RCC 7860 (cell line): ENCODE measurements around the gene MAFF.

Experiments used
- DNase-seq: peaks from one replicate; pipeline ENCODE4 v3.0.0-alpha.2; 2015; ENCODE audit warnings: low spot score
- FAIRE-seq: peaks from 2 replicates; lab custom pipeline; 2012; peaks lifted over from hg19 to GRCh38; lab: Jason Lieb, UNC

MAFF gene

DNA sequence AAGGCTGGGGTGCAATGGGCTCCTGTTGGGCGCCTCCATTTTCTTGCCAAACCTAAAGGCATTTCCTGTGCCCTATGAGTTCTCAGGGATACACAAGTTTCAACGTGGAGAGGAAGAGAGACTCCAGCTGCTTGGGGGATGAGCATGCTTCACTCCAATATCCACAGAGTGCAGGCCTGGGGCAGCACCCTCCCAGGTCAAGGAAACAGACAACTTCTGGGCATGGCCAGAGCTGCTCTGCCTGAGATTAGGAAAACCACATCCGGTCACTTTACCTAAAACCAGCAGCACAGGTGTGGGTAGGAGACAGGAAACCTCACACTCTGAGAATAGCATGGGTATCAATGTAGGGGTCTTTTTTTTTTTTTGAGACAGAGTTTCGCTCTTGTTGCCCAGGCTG, 42.3 kb downstream of the MAFF start:
- DNase-seq (no peak), FAIRE-seq (no peak)

DNA sequence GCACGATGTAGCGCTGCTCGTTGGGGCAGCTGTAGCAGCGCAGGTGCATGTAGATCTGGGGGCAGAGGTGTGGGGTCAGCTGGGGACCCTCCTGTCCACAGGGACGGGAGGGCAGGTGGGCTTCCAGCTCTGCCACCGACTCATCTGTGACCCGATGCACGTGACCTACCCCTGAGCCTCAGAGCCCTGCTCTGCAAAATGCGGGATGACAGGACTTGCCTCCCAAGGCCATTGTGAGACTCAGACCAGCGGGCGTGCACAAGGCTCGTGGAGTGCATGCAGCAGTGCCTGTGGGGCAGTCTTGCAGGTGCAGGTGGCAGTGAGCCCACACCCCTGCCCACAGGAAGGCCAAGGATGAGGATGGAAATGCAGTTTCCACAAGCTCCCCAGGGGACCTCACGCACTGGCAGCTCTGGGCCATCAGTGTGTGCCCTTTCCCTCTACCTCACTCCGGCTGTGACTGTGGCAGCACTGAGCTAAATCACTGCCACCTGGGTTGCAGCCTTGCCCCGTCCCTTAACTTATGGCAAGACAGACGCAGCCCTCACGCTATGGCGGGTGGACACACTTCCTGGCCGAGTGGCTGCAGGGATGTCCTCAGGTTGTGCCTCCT, 44.4 kb downstream of the MAFF start:
- DNase-seq: no peak

DNA sequence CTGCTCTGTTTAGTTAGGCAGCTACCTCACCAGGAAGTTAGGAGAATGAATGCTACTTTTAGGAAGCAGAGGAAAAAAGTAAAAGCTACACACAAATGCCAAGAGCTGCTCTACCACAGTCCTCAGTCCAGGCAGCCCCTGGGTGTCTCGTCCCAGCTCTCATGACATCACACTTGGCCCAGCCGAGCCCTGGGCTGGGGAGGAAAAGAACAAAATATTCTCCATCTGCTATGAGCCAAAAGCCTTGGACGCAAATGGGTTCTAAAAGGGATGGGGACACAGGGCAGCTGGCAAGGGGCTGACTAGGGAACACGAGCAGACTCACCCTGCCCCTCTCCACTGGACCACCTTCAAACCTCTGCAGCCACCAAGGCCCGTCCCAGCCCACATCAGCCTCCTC, 44.9 kb downstream of the MAFF start:
- no peak for DNase-seq
- FAIRE-seq: no peak

More for the DNA sequence above, 44.4 kb downstream of the MAFF start:
- no peak for FAIRE-seq

DNA sequence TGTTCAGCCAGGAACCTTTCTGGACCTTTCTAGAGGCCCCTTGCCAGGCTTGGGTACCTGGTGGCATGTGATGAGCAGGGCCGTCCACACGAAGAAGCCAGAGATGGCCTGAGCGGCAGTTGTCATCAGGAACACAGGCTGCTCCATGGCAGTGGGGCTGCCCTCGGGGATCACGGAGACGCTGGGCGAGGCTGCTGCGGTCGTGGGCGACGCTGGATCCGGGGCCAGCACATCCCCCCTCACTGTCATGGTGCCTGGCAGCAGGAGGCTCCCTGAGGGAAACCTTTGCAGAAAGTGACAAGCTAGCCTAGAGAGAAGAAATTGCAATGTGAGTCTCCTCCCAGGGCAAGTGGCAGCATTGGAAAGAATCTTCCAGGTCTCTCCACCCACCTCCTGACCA, 45.9 kb downstream of the MAFF start:
- FAIRE-seq (no peak), DNase-seq (no peak)

DNA sequence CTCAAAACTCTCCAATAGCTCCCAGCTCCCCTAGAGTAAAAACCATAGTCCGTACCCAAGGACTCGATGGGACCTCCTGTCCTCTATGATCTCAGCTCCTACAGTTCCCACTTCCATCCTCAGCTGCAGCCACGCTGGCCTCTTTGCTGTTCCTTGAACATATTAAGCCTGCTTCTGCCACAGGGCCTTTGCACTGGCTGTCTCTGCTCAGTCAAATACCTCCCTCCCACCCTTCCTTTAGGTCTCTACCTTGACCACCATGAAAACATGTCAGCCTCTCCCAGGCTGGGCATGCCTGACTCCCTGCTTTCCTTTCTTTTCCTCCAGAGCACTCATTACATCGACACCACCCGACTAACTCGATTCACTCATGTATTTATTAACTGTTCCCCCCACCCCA, 46.5 kb downstream of the MAFF start:
- FAIRE-seq (no peak), DNase-seq (no peak)

DNA sequence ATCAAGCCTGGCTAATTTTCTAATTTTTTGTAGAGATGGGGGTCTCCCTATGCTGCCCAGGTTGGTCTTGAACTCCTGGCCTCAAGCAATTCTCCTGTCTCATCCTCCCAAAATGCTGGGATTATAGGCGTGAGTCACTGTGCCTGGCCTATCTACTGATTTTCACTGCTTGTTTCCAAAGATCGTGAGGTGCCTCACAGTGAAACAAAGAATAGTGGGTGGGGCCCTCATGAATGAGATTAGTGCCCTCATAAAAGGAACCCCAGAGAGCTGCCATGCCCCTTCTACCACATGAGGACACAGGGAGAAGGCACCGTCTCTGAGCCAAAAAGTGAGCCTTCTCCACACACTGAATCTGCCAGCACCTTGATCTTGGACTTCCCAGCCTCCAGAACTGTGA, 47.5 kb downstream of the MAFF start:
- DNase-seq: no peak
- FAIRE-seq: no peak

DNA sequence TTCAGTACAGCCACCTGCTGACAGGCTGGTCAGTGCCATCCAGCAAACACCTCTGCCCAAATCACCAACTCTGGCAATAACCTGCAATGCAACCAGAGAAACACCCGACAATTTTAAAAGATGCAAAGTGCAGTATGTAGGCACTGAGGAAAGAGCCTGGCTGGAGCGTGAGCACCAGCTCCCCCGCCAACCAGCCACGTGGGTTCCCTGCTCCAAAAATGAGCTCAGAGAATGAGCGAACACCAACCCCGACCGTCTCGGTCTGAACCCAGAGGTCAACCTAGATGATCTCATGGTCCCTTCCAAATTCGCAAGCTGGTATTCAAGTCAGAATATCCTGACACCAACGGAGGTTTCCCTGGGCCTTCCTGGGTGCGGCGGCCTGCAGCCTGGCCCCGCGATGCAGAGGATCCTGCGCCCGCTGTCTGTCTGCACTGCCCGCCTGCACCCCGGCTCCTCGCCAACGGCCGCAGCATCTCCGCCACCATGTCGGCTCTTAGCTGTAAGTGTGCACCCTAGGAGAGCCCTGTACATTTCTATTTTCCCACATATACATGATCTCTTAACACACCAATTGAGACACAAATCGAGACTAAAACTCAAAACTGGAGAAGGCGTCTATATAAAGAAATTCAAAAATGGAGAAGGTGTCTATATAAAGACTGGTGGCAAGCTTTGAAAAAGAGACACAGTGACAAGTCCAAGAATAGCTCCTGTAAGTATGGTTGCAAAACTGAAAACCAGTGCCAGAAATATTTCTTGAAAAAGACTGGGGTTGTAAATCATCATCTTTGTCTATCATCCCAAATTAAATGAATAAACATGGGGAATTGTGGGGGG, 48.2 kb downstream of the MAFF start:
- FAIRE-seq (no peak), DNase-seq (no peak)

DNA sequence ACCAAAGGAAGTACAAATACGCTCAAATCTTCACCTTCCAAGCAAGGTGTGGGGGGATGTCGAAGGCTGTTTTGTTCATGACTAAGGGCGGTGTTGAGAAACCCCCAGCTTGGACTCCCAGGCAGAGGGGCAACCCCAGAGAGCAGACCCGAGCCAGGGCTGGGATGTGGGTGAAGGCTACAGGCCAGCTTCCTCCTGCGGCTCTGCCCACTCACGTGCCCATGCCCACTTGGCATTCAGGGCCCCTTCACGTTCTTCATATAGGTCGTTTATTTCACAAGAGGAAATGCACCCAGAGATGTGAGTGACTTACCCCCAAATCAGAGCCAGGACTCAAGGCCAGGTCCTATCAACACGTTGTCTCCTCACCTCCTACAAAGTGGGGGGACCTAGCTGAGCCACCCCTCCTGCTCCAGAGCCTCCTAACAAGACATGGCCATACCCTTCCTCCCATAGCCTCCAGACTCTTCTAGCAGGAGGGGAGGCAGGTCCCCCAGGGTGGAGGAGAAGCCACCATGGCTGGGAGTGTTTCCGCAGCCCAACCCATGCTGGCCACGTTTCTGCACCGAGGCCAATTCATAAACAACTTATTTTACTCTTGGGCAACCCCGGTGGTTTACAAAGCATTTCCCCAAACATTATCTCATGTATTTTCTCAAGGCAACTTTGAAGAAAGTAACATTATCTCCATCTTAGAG, 49.0 kb downstream of the MAFF start:
- FAIRE-seq: no peak
- DNase-seq: no peak

DNA sequence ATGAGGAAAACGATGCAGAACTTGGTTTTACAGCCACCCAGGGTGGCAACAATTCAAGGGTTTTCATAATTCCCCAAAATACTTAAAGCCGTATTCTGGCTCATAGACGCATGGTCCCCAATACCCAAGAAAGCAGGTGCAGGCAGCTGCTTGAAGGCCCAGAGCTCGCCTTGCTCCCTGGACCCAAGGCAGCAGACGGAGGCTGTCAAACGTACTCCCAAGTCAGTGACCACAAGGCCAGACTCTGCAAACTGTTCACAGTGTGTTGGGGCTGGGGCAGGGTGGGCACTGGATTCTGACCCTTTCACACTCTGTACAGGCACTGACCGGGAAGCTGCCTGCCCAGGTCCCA, 49.5 kb downstream of the MAFF start:
- FAIRE-seq (no peak), DNase-seq (no peak)

DNA sequence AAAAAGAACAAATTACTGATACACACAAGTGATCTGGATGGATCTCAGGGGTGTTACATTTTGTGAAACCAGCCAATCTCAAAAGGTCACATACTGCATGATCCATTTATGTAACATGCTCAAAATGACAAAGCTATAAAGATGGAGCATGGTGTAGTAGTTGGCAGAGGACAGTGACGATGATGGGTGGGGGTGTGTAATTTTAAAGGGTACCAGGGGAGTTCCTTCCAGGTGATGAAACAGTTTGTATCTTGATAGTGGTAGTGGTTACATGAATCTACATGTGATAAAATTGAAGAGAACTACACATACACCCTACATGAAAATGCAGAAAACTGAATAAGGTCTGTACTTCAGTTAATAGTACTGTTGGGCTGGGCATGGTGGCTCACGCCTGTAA, 53.9 kb downstream of the MAFF start:
- FAIRE-seq: no peak
- no peak for DNase-seq

DNA sequence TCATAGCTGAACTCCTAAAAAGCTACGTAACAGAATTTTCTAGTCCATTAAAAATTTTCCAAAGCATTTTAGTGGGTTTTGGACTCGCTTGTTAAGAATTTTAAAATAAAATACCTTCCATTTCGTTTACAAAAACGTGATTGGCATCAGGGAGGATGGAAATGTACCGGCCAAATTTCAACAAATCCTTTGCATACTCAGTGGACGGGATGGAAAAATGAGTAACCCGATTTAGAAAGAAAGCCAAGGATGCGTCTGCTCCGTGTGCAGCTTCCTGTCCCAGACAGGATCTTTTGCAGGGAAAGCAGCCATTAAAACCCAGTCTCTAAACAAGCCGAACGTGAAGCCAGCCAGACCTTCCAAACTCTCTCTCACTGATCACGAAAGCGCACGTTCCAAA, 55.4 kb downstream of the MAFF start:
- FAIRE-seq: no peak
- DNase-seq: no peak

DNA sequence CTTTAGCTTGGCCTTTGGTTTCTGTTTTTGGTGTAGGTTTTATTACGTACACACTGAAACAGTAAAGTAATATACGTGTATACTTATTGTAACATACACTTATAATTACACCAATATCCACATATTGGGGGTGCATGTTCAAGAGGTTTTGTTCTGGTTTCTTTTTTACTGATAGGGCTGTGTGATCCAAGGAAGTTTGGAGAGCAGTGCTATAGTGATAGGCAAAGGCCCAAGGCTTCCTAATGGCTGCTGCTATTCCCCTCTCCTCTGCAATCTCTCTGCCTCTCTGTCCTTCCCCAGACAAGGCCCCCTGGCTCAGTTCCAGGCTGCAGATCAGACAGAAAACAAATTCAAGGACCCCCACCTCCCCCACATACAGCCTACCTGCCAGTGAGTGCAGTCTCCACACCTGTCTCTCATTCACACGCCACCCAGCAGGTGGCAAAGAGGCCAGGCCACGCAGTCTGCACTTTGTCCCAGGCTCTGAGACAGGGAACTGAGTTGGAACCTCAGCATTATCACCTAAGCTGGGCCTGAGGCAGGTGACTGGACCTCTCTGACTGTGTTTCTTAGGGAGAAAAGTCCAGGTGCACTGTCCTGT, 56.0 kb downstream of the MAFF start:
- FAIRE-seq: no peak
- DNase-seq: no peak

DNA sequence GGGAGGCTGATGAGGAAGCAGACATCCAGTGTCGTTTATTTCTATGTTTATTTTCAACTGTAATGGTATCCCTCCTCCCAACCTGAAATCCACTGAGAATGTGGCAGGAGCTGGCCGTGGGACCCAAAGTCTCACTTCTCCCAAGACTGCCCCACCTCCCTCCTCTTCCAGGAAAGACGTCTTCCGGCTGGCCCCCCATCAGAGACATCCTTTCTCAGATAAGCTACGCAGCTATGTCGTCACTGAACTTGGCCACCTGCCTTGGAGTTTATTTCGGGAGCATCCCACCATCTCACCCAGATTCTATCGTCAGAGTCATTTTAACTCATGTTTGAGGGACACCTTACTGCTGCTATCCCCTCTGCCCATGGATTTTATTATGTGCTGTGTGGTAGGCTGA, 57.1 kb downstream of the MAFF start:
- no peak for DNase-seq
- no peak for FAIRE-seq

DNA sequence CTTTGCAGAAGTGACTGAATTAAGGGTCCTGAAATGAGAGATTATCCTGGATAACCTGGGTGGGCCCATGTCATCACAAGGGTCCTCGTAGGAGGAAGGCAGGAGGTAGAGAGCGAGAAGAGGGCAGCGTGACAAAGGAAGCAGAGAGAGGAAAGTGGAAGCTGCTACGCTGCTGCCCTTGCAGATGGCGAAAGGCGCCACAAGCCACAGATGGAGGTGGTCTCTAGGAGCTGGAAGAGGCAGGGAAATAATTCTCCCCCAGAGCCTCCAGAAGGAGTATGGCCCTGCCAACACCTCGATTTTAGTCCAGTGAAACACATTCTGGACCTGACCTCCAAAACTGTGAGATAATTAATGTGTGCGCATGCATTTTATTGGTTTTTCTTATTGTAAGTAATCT, 57.6 kb downstream of the MAFF start:
- FAIRE-seq (no peak), DNase-seq (no peak)

DNA sequence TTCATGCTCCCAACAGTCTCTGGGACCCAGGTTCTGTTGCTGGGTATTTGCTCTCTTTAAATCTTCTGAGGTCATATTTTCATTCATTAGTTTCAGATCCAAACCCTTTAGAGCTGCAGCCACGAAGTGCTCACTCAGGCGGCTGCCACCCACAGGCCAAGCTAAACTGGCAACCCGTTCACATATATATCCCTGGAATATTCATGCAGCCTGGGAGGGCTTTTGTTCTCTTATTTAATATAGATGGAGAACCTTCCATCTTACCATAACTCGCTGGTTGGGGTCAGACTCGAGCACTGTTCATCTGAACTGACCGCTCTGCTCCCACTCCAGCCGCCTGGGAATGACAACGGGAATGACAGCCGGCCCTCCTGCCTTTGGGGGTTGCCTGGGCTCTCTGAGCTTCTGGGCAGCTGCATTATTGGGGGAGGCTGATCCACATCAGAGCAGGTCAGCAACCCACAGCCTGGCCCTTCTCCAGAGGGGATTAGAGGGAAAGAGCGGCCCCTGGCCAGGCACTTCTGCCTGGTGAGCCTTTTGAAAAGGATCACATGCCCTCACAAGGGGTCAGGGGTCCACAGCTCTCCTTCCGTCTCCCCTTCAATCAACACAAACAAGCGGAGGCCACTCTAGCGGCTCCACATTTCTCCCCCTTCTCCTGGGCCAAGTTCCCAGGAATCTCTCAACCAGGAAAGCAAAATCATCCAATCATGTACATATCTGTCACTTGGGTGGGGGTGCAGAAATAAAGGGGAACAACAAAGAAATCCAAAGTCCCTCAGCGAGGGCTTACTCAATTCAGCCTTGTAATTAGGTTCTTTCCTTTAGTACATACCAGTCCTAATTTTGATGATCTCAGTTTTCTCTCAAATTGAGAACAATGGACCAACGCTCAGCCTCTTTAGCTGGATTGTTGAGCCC, 59.2 kb downstream of the MAFF start:
- DNase-seq (no peak), FAIRE-seq (no peak)

DNA sequence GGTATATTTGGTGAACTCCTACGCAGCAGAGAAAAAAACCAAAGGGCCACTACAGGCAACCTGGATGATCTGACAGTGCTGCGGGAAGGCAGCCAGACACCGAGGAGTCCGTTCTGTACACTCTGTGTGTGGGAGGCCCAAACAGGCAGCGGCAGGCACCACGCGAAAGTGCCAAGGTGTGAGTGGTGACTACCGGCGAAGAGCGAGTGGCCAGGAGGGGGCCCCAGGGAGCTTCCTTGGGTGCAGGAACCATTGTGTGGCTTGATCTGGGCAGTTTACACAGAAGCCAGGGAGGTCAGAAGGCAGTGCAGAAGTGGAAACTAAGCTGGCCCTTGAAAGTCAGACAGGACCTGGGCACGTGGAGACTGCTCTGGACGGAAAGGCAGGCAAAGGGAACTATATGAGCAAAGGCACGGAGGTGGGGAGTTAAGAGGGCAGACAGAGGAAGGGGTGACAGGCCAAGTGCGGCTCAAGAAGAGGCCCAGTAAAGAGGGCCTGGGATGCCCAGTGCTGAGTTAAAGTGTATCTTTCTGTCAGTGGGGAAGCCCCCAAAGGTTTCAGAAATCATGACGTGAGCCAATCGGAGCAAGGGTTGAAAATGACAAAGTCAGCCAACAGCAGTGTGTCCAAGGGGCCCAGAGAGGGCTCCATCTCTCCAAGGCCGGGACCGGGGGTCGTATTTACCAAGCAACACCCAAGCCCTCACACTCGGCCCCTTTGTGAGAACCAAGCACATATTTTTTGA, 60.4 kb downstream of the MAFF start:
- FAIRE-seq: no peak
- no peak for DNase-seq

DNA sequence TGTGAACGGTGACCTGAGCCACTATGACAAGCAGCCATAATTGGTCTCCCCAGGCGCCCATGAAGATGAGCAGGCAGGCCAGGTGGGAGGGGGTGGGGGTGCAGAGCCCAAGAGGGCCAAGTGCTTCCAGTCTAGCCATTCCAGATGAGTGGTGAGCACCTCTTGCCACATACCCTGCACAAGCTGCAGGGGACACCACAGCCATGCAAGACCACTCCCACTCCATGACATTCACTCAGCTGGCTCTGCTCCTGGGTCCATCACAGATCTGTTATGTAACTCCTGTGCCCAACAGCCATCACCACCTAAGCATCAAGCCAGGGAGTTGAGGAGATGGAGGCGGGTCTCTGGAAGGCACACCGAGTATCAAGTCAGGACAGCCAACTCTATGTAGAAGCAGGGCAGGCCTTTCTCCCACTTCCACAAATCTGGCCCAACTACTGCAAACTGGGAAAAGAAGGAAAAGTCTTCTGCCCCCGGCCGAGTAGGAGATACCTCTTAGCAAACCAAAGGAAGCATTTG, 62.6 kb downstream of the MAFF start:
- FAIRE-seq: no peak
- DNase-seq: no peak
